Suppressor macrophage (primary cell): ENCODE measurements around the gene SPACA9.

Experiments
- DNase-seq, 4 experiments: peaks; one replicate each; pipeline ENCODE4 v3.0.0-alpha.2; 2020 to 2022
- total RNA-seq, 17 experiments: gene quantifications; one replicate each; lab custom pipeline; 2026; ENCODE audit warnings: mixed read lengths in 6 of 17, inconsistent platforms in 3 of 17; lab: John Stamatoyannopoulos, UW

SPACA9 gene
- 0.59 to 2.8 (median 1.8) reads per million in 17 experiments for total RNA-seq

DNA sequence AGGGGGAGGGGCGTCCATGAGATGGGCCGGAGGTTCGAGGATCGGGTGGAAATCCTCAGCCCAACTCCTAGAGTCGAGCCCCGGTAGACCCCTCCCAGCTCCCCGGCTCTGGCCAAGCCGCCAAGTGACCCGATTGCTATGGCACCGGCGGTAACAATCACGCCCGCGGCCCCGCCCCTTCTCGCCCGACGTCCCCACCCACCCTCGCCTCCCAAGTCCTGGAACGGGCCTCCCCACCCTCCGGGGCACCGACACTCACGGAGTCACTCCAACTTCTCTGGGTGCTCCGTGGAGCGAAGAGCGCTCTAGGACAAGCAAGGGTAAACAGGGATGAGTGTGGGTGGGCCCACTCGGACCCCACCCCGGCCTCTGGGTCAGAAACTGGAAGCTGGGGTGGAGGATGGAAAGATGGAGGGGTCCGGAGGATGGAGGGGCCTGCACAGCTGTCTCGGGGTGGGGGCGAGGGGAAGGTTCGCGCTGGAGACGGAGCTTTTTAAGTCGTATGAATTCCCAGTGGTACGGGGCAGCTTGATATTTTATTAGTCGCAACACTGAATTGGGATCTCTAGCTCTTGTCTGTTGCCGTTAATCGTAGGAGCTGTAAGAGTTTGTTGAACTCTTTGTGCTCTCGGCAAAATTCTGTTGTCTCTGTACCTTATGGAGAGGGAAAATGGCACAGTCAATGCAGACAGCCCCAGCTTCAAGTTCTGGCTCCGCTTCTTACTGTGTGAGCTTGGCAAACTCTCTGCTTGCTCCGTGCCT is at the start of gene SPACA9:
SPACA9 (plus strand) TSS at position 204 of the 762 bp plus-strand sequence. CDS start 5,050 bp downstream, outside the sequence.
- peak; percentile 21 to 67 (median 36) for DNase-seq

DNA sequence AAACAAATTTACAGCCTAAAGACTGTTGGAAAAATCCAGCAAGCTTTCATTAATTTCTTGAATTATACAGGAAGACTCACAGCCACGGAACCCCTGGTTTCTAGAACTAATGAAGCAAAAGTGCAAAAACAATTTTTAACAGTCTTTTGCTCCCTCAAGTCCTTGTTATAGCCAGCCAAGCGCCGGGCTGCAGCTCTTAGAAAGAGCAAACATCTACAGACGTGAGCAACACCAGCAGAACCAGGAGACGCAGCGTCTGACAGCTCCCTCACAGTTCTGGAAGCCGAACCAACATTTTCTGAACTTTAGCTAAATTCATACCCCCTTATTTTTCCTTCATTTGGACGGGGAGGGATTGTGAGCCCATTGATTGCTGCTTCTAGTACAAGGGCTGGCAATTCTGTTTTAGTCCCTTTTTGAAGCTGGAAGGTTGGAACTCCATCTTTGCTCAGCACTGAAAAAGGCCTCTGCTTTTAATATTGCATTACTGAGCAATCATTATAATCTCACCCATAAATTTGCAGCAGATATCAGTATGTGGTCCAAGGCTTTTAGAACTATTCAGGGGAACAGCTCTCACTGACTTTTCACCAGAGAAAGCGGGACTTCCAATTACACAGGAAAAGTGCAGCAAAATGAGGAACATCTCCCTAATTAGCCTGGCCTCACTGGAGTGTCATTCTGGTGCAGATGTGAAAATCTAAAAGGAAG is 46.4 kb upstream of the SPACA9 start:
- no peak for DNase-seq

DNA sequence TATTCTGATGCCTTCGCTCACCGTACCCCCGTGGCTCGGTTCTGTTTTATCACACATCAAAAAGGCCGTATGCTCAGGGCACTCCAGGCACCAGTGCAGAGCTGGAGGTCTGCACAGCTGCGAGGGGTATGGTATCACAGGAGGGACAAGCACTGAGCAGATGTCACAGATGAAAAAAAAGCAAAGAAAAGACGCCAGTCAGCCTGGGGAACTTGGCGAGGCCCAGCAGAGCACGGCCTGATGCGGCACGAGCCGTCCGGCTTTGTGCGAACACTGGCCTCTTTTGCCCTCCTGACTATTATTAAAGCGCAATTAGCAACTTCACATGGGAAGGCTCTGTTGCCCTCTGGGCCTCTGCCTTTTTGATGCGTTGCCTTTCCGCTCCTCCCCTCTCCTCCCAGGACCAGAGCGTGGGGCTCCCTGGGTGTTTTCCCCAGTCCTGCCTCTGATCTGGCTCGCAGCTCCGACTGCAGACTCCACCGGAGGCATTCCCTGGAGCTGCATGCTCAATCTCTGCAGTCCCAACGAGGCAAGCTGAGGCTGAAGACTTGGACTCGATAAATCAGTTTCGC is 45.1 kb upstream of the SPACA9 start:
- DNase-seq = no peak

DNA sequence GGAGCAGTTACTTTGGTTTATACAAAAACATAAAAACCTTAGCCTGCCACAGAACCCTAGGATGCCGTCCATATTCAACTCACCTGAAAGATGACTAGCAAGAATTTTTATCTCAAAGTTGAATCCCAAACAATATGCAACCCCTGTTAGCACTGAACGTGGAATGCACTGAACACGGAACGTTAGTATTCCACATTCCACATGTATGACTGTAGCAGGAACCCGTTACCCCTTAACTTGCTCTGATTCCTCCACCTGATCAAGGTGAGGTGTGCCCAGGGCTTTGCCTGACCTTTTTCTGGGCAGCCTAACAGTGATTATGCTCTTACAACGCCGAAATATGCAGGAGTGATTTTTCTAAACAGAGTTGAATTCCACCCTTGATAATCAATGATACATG is 44.4 kb upstream of the SPACA9 start:
- no peak for DNase-seq

DNA sequence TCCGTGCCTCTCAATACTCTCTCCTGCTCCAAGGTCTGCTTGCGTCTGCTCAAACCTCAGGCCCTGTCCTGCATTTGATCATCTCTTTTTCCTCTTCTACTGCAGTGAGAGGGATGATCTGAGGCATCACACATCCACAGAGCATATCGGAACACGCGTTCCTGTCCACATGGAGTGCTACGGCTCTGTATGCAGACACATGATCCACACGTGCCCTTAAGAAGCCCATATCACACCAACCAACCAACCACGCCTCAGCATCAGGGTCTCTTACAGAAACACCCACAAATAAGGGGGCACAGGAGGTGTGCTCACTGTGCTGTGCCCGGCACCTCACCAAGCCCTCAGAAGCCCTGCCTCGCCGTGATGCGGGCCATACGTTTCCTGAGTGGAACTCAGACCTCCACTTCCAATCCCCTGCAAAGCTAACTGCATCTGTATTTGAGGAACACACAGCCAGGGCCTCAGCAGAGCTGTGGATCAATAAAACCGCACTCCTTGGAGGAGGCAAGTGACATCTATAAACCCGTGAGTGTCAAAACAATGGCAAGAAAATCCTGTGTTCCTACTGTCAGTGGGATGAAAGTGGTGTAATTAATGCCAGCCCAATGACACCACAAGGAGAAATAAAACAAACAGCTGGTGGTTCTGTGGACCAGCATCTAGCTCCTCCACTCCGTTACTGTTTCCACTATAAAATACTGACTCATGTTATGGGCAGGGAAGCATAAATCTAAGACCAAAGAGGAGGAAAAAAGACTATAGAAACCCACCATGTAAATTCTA is 41.0 kb upstream of the SPACA9 start:
- no peak for DNase-seq

DNA sequence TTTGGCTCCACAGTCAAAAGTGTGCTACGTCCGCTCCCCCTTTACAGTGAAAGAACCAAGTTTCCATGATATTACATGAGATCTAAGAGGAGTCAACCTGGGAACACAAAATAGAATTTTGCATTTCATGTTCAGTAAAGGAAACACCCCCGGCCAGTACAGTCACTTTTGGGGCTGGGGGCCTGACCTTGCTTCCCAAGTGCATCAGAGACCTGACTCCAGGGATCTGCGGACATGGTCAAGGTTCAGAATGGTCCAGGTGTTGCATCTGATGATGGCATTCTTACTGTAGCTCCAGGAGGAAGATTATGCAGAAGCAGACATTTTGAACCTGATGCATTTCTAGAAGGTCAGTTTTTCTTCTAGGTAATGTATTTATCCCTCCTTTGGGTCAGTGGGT is 40.4 kb upstream of the SPACA9 start:
- DNase-seq = no peak

DNA sequence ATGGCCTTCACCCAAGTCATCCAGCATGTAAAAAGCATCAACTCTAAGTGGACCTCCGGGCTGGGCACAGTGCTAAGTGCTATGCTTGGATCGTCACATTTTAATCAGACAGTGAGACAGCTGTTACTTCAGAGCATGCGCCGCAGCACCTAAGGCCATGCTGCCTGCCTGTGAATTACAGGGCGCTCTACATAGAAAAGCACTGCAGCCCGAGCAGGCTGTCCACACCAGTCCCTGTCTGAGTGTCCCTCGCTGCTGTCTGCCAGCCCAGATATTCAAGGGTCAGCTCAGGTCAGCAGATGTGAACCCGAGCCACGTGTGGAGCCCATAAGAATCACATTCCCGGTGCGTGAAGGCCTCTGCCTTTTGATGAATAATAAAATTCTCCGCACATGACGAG is 37.7 kb upstream of the SPACA9 start:
- DNase-seq = no peak

DNA sequence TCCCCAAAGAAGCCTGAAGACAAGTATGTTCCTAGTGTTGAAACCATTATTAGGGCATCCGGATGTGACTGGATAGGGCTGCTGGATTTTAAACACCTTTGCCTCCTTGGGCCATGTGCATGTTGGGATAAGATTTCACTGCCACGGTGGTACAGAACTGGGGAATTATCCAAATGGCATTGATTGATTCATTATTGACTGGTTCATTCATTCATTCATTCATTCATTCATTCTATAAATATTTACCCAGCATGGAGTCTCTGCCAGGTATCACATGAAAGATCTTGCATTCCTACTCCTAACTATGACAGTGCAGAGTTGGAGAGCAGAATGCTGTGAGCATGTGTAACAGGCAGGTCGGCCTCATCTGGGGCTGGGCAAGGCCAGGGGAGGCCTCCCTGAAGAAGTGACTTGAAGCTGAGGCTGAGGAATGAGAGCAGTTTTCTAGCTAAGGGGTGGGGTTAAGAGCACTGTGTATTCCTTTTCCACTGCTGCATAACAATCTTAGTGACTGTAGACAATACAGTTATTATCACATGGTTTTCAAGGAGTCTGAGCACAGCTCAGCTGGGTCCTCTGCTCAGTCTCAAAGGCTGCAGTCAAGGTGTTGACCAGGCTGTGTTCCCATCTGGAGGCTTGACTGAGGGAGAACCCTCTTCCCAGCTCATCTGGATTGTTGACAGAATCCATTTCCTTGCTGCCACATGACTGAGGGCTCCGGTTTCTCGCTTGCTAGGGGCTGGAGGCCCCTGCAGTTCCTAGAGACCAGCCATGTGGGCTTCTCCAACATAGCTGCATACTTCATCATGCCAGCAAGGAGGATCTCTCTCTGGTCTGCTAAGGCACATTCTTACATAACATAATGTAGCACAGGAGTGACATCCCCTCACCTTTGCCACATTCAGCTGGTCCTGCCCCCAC is 36.3 kb upstream of the SPACA9 start:
- no peak for DNase-seq

DNA sequence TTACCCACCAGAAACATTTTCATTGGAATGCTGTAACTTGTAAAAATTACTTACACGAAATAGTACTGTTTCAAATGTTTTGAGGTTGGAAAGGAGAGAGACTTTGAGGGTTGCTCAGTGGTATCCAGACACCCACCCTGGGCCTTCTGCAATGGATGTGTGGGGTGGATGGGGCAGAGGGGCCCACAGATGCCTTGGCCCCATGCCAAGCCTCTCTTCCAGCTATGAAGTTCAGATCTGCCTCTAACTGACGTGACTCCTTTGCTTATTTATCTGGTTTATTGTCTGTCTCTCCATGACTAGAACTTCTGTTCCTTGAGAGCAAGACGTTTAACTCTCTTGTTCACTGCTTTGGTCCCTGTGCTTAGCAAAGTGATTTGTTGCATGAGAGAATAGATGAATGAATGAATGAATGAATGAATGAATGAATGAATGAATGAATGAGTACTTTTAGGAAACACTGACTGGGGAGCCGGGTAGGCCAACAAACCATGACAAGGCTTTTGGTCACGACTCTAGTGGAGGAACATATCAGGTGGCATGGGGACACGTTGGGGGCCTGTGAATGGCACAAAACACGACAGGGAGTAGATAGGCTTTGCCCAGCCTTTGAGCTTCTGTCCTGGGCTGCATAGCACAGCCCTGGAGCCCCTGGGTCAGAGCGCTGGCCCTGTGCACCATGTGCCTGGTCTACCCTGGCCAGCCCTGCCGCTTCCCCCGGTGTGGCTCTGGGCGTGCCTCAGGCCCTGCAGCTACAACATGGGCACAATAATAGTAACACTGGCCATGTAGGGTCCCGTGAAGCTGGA is 32.4 kb upstream of the SPACA9 start:
- DNase-seq = no peak

DNA sequence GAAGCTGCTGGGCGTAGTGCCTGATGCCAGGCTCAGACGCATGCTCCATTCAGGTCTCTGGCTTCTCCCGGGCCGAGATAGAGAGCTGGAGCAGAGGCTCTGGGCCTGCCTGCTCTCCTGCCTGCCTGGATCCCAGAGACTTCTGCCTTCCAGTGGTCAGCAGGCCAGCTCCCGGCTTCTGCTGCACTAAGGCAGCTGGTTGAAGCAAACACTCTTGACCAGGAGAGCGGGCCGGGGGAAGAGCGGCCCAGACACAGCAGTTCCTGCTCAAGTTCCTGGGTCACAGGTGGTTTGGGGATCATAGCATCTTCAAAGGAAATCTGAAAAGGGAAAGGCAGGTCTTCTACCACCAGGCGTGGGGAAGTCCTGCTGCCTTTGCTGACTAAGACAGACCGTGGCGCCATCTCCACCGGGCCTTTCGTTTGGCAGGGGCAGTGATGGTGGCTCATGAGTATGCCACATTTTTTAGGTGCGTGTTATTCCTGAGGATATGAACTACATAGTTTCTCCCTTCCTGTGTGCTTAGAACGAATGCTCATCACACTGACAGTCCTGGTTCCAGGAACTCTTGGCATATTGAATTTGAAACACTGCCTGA is 31.7 kb upstream of the SPACA9 start:
- no peak for DNase-seq

DNA sequence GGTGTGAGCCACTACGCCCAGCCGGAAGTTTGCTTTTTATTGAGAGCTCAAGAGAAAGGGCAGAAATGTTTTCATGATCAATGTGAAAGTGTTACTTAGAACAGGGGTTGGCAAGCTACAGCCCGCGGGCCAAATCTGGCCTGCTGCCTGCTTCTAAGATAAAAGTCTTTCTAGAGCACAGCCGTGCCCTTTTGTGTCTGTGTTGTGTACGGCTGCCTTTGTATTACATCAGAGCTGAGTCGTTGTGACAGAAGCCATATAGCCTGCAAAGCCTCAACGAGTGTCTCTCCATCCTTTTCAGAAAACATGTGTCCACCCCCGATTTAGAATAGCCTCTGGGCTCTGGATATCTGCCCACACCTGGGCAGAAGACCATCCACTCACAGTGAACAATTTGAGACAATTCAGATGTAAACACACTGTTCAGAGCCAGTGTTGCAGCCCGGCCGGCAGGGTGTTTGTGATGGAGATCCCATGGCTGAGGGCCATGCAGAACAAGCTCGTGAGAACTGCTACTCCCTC is 29.5 kb upstream of the SPACA9 start:
- DNase-seq = no peak

DNA sequence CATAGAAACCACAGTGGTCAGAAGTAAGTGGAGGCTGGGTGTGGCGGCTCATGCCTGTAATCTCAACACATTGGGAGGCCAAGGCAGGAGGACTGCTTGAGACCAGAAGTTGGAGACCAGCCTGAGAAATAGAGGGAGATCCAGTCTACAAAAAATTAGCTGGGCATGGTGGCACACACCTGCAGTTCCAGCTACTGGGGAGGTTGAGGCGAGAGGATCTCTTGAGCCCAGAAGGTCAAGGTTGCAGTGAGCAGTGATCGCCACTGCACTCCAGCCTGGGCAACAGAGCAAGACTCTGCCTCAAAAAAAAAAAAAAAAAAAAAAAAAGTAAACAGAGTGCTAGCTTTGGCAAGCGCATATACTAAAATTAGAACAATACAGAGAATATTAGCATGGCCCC is 25.2 kb upstream of the SPACA9 start:
- no peak for DNase-seq

DNA sequence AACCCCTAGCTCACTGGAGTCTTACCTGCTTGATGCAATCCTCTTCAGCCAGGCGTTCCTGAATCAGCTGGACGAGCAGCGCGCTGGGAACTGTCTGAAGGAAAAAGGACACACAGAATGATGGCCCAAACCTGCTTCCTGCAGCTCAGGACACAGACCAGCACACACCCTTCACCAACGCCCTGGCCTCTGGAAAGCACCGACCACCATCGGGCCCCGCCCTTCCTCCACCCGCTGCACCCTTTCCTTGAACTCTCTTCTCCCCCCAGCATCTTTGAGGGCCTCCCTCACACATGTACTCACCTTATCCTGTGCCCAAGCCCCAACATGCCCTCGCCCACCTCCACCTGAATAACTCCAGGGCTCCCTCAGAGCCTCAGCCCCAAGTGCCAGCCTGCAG is 23.9 kb upstream of the SPACA9 start:
- DNase-seq = no peak

DNA sequence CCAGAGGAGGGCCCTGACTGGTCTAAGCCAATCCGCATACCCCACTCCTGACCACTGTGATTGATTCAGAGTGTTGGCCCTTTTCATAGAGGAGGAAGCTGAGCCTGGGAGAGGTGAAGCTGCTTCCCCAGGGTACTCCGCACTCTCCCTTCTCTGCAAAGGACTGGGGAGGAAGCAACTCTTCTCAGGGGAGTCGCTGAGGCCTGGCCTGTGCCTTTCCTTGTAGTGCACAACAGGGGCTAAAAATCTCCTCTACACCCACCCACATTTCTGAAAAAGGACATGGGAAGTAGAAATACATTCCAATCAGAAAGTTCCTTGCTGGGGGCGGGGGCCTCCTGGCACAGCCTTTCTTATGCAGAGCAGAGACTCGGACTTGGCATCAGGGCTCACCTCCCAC is 22.8 kb upstream of the SPACA9 start:
- DNase-seq = no peak

DNA sequence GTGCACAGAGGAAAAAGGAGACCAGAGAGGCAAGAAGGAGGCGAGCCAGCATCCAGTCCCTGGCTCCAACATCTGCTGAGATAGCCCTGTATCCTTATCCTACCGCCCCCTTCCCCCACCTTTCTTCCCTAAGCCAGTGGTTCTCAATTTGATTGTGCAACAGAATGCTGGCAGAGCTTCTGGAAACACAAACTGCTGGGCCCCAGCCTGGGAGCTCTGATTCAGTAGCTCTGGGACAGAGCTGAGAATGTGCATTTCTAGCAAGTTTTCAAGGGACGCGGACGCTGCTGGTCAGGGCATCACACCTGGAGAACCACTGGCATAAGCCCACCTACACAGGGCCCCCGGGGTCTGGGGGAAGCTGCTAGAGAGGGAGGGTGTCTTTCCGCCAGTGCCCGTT is 21.7 kb upstream of the SPACA9 start:
- no peak for DNase-seq

DNA sequence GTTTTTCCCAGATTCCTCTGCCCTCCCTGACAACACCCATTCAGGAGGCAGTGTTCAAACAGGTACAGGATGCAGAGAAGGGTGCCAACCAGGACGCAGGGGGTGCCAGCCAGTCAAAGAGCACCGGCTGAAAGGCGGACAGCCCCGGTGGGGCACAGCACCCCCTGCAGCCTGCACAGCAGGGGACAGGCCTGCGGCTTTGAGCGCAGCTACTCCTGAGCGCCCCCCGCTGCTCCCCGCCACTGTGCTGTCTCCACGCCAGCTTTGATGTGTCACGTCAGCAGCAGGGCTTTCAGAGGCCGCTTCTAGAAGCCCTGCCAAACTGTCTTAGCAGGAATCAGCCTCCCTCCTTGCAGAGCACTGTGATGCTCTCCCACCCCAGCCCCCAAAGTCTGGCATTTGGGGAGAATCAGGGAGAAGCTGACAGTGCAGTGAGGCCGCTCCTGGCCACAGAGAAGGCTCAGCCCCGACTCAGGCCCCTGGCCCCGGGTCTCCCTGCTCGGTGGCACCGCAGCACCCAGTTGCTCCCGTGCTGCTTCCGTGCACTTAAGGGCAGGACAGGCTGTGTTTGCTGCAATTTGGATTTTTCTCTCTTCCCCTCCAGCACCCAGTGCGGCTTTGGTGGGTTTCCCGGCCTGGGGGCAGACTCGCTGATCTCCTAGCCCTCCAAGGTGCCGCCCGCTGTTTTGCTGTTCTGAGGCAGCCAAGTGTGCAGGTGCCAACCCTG is 20.9 kb upstream of the SPACA9 start:
- no peak for DNase-seq

DNA sequence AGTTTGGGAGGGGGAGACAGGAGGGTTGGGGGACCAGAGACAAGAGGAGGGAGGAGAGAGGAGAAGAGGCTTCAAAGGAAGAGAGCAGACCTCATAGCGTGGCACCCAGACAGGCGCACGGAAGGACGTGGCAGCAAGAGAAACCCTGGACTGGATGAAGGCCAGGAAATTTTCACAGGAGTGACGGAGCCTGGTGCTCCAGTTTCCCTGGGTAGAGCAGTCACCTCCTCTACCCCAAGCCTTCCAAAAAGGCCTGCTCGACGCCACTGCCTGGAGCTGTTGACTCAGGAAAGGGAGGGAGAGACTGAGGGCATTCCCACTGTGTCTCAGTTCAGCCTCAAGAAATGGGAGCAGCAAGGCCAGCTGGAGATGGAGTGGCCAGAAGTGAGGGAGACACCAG is 19.9 kb upstream of the SPACA9 start:
- DNase-seq = no peak

DNA sequence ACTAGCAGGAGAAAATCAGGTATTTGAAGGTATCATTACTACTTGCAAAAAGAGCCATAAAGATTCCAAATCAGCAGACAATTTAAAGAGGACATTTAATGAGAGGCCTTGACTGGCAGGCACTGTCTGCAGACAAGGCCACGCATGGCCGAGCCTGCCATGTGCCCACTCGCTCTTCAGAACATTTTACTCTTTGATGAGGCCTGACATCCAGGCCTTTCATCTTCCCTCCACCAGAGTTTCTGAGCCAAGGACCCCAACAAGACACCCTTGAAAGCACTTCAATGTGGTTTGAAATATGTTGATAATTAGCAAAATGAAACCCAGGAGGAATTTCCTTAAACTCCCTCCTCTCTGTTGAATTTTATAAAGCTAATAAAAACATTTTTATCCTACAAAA is 17.0 kb upstream of the SPACA9 start:
- no peak for DNase-seq

DNA sequence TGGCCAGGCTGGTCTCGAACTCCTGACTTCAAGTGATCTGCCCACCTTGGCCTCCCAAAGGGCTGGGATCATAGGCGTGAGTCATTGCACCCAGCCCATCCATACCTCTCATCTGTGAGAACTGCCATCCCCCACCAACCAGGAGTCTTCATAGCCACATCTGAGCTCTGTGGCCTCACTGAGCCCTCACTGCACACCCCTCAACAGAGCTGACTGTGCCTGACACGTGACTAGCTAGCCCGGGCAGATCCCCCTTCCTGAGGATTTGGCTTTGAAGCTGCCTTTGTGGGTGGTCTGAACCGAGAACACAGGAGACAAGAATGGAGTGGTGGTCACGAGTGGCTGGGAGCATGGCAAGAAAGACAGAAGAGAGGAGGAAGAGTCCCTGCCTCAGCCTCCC is 16.2 kb upstream of the SPACA9 start:
- DNase-seq = no peak

DNA sequence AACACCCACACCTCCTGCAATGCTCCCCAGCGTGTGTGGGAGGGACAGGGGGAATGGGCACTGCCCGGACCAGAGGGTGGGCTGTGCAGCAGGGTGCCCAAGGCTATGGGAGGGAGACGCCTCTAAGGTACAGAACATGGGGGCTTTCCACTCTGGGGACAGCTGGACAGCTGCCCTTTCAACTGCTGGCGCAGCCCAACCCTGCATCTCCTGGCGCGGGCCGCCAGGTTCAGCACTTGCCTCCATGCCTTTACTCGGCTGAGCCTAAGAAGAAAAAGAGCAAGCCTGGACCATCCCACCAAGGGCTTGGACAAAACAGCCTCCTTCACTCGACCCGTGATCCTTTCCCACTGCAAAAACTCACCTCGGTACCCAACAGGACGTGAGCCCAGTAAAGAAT is 15.6 kb upstream of the SPACA9 start:
- DNase-seq = no peak
